Prostate gland (tissue), 2 donors: ENCODE measurements around the gene TFAP2A. TPM values are rescaled to one million over a fixed set of nuclear protein-coding genes. Genes with fewer than 3 reads are reported as not detected.

Experiments used
- DNase-seq: peaks from one replicate; pipeline ENCODE4 v3.0.0-alpha.2; 2019; ENCODE audit warnings: low spot score
- H3K27ac ChIP-seq, 2 donors: fragments of 200-600 bp; sonication (generic); 2 replicates each; pipeline ENCODE4 v1.5.1; 2017 to 2019
- H3K27me3 ChIP-seq: fragments of 200-600 bp; sonication (generic); replicated peaks from 2 replicates; pipeline ENCODE4 v1.5.1; 2019; ENCODE audit not compliant: insufficient read depth
- H3K36me3 ChIP-seq, 2 donors: fragments of 200-600 bp; sonication (generic); 1 replicate in 1 of 2; 2 replicates in 1 of 2; pipeline versions ENCODE4 v1.5.1 to v1.8.1; 2017 to 2019
- H3K4me1 ChIP-seq: fragments of 200-600 bp; sonication (generic); replicated peaks from 2 replicates; pipeline ENCODE4 v1.5.1; 2019
- H3K4me3 ChIP-seq, 2 donors: fragments of 200-600 bp; sonication (generic); 2 replicates each; pipeline ENCODE4 v1.5.1; 2017 to 2019
- H3K9me3 ChIP-seq: fragments of 200-600 bp; sonication (generic); 2 replicates; pipeline ENCODE4 v1.5.1; 2017
- POLR2A ChIP-seq: fragments of 450-650 bp; IDR thresholded peaks from one replicate; pipeline ENCODE4 v1.6.1; 2016; ENCODE audit warnings: antibody characterized with exemption, mild to moderate bottlenecking
- POLR2AphosphoS5 ChIP-seq: sonication (generic); formaldehyde crosslinking; IDR thresholded peaks from one replicate; pipeline ENCODE4 v1.6.1; 2017; ENCODE audit warnings: antibody characterized with exemption
- WGBS: methylation state at CpG from one replicate; pipeline ENCODE4 v1.1.5; 2018; 5-methylcytosine and 5-hydroxymethylcytosine counted together
- intact Hi-C: fragments of 100-400 bp; cut with DNase I; formaldehyde crosslinking; loops from one replicate; pipeline ENCODE4 v1.14.2; 2022
- total RNA-seq, 2 donors: library from RNA; depleted of rRNA; stranded (reverse); fragments of >200 nt; gene quantifications; one replicate each; pipeline ENCODE4 v1.1.0, GENCODE V29; 2016
- TF ChIP-seq, protein P1 (sequence below), 4 experiments: fragments of 200-600 bp in 2 of 4; fragments of 450-650 bp in 2 of 4; sonication (generic) in 2 of 4; IDR thresholded peaks; 1 replicate in 3 of 4; 2 replicates in 1 of 4; pipeline ENCODE4 v1.5.1; 2016 to 2019; ENCODE audit warnings: antibody characterized with exemption in 4 of 4, mild to moderate bottlenecking in 2 of 4, moderate library complexity in 2 of 4

Gene TFAP2A
- total RNA-seq, 2 donors from 2014 or later: 16.0 to 20.4 TPM

DNA sequence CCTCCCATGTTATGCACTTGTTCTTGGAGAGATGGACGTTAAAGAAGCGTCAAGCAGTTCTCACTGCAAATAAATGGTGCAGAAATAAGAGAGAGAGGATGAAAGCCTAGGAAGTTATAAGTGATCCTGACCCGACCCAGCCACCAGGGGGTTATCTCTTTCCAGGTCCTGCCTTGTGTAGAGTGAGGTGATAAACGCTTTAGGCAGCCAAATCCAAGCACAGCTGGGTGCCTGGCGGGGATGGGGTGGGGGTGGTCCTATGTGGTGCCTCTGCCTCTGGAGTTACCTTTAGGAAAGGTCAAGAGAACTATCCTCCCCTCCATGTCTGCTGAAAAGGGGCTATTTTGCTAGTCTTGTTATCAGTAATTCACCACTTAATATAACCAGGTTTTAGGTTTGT is 9.2 kb upstream of the TFAP2A start:
- H3K27ac ChIP-seq: no peak overlapping the region
- no peak for DNase-seq
- peaks cover 7% of the 10 kb centered on the region for H3K27me3 ChIP-seq
- intact Hi-C loops: no loop called here
- H3K4me1 ChIP-seq: no peaks in the 10 kb centered on the region
- no peaks in the 10 kb centered on the region for H3K9me3 ChIP-seq
- H3K36me3 ChIP-seq: no peaks in the 10 kb centered on the region
- 44% methylated on average over 5 of the region's 5 CpGs for WGBS
- TF ChIP-seq, protein P1, sequence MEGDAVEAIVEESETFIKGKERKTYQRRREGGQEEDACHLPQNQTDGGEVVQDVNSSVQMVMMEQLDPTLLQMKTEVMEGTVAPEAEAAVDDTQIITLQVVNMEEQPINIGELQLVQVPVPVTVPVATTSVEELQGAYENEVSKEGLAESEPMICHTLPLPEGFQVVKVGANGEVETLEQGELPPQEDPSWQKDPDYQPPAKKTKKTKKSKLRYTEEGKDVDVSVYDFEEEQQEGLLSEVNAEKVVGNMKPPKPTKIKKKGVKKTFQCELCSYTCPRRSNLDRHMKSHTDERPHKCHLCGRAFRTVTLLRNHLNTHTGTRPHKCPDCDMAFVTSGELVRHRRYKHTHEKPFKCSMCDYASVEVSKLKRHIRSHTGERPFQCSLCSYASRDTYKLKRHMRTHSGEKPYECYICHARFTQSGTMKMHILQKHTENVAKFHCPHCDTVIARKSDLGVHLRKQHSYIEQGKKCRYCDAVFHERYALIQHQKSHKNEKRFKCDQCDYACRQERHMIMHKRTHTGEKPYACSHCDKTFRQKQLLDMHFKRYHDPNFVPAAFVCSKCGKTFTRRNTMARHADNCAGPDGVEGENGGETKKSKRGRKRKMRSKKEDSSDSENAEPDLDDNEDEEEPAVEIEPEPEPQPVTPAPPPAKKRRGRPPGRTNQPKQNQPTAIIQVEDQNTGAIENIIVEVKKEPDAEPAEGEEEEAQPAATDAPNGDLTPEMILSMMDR (IDR thresholded peaks at IDR 0.05): no peak
- TF ChIP-seq POLR2A (no peak), POLR2AphosphoS5 (no peak)
- H3K4me3 ChIP-seq: no peak overlapping the region

DNA sequence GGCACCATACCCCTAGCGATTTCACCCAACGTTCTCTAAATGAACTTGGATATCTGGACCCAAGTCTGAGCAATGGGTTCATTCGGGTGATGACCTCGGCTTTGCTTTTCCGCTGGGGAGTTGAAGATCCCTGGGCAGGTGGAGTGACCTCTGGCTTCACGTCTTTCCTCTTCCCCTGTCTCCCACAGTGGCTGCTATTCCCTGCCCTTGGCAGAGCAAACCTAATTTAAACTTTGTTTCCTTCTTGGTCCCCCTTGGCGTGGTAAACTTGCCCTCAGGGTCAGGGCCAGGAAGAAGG is 7.8 kb upstream of the TFAP2A start:
- intact Hi-C loops: no loop called here
- Histone ChIP-seq H3K4me1 (no peaks in the 10 kb centered on the region), H3K9me3 (no peaks in the 10 kb centered on the region), H3K27ac (no peak overlapping the region), H3K36me3 (no peaks in the 10 kb centered on the region), H3K27me3 (peaks cover 7% of the 10 kb centered on the region), H3K4me3 (no peak overlapping the region)
- no peak for TF ChIP-seq POLR2A
- TF ChIP-seq, protein P1 (IDR thresholded peaks at IDR 0.05): no peak
- WGBS: 66% methylated on average over 7 of the region's 7 CpGs
- no peak for DNase-seq

DNA sequence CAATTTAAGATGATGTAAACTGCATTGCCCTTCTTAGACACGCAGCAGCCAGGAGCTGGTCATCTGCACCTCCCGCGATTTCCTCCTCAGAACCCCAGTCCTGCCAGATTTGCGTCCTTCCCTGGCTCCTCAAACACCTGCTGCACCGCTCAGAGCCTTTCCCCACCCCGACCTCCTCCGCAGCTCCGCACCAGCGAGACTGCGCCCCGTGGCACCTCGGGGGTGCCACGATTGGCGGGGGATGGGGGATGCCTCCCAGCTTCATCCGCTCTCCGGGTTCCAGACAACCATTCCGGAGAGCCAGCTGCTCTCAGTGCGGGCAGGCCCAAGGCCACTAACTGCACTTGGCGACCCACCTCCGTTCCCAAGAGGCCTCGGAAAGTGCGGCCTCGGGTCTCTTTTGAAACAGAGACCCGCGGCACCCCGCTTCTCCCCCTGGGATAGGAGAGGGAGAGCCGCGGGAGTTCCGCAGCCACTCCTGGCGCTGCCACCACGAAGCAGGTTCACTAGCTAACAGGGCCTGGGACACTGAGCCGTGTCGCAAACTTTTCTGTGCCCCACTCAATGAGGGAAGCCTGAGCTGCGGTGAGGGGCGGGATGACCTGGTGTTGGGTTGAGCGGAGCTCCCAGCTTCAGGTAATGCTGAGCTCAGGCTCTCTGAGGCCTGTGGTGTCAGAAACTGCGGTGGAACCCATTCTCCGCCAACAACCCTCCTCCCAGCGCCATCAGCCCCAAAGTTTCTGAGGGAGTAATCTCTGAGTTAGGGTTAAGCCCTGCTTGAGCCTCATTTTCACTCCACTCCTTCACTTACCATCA is 7.3 kb upstream of the TFAP2A start:
- Histone ChIP-seq H3K4me3 (no peak overlapping the region), H3K27ac (no peak overlapping the region), H3K4me1 (no peaks in the 10 kb centered on the region), H3K9me3 (no peaks in the 10 kb centered on the region), H3K36me3 (no peaks in the 10 kb centered on the region), H3K27me3 (peaks cover 10% of the 10 kb centered on the region)
- TF ChIP-seq, protein P1 (IDR thresholded peaks at IDR 0.05): no peak
- TF ChIP-seq POLR2A: no peak
- no peak for TF ChIP-seq POLR2AphosphoS5
- intact Hi-C loops: no loop called here
- no peak for DNase-seq
- WGBS: 61% methylated on average over 39 of the region's 39 CpGs

DNA sequence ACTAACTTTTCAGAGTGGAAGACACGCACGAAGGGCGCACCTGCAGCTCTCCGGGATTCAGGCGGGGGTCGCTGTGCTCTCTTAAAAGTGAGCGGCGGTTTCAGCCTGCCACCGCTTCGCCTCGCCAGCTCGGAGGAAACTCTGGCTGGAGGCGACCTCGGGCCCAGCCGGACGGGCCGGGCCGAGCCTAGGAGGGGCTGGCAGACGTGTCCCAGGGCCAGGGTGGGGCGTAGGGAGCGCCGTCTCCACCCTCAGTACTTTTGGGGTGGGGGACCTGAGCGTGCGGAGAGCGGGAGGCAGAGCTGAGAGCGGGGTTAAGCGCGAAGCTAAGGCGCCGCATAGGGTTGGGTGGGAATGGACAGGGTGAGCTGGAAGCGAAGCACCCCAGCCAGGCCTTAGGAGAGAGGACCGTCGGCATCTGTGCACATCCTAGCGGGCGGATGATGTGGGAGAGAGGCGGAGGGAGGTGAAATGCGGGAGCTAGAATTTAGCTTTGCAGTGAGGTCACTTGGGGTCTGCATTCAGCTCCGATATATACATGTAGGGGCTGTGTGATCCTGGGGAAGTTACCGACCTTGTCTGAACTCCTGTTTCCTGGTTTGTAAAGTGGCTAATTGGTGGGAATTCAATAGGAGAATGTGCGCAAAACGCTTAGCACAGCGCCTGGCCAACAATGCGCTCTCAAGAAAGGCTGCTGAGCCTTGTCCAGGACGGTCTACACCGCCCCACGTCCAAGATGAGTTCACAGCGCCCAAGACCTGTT is 6.5 kb upstream of the TFAP2A start:
- H3K9me3 ChIP-seq: no peaks in the 10 kb centered on the region
- peaks cover 11% of the 10 kb centered on the region for H3K27me3 ChIP-seq
- WGBS: 51% methylated on average over 47 of the region's 47 CpGs
- TF ChIP-seq, protein P1 (IDR thresholded peaks at IDR 0.05): no peak
- TF ChIP-seq POLR2AphosphoS5 (no peak), POLR2A (no peak)
- DNase-seq: no peak
- intact Hi-C loops: no loop called here
- no peak overlapping the region for H3K27ac ChIP-seq
- no peaks in the 10 kb centered on the region for H3K4me1 ChIP-seq
- no peak overlapping the region for H3K4me3 ChIP-seq
- no peaks in the 10 kb centered on the region for H3K36me3 ChIP-seq
